ENCODE data around the gene ARSB.

- TF ChIP-seq CTCF (conservative IDR thresholded peaks at IDR 0.05) (no peak), EZH2 (IDR thresholded peaks at IDR 0.05; ENCODE audit: low read depth) (no peak)
These were observed 151.8 kb downstream of the ARSB start for GRCh38 chr5:78833284-78833683.

All from PC-9 (cell line).